SHP77 treated with DMSO at 0.1 percent for 48 hours (cell line): ENCODE results near the gene BAG2.

Experiments
- DNase-seq: peaks from one replicate; lab custom pipeline; 2025; lab: John Stamatoyannopoulos, UW

BAG2 gene

GRCh38 chr6:57174511-57174907 lies 2.4 kb downstream of the BAG2 start:
- DNase-seq, result no peak

- DNase-seq, result no peak
Measured at GRCh38 chr6:57177545-57178265, 5.6 kb downstream of the BAG2 start.

GRCh38 chr6:57180596-57180995 lies 8.5 kb downstream of the BAG2 start:
- DNase-seq, result no peak

GRCh38 chr6:57182017-57182432 lies 9.9 kb downstream of the BAG2 start:
- no peak for DNase-seq

- no peak for DNase-seq
Measured at GRCh38 chr6:57183336-57183735, 11.2 kb downstream of the BAG2 start.

GRCh38 chr6:57190140-57190539 lies 18.0 kb downstream of the BAG2 start:
- DNase-seq, result no peak

GRCh38 chr6:57193177-57193576 lies 21.1 kb downstream of the BAG2 start:
- DNase-seq, result no peak

GRCh38 chr6:57195457-57195856 lies 23.3 kb downstream of the BAG2 start:
- DNase-seq, result no peak

GRCh38 chr6:57198926-57199636 lies 27.0 kb downstream of the BAG2 start:
- DNase-seq, result no peak

GRCh38 chr6:57201718-57202117 lies 29.6 kb downstream of the BAG2 start:
- DNase-seq, result no peak

- DNase-seq, result no peak
Measured at GRCh38 chr6:57205550-57206328, 33.6 kb downstream of the BAG2 start.

- no peak for DNase-seq
Measured at GRCh38 chr6:57207141-57207540, 35.0 kb downstream of the BAG2 start.

- no peak for DNase-seq
Measured at GRCh38 chr6:57207872-57208271, 35.7 kb downstream of the BAG2 start.

GRCh38 chr6:57209030-57209429 lies 36.9 kb downstream of the BAG2 start:
- no peak for DNase-seq

GRCh38 chr6:57210060-57210459 lies 37.9 kb downstream of the BAG2 start:
- DNase-seq, result no peak

- no peak for DNase-seq
Measured at GRCh38 chr6:57215260-57215659, 43.1 kb downstream of the BAG2 start.

GRCh38 chr6:57216235-57217101 lies 44.3 kb downstream of the BAG2 start:
- no peak for DNase-seq

- DNase-seq, result no peak
Measured at GRCh38 chr6:57217270-57217669, 45.1 kb downstream of the BAG2 start.

GRCh38 chr6:57220083-57220703 lies 48.1 kb downstream of the BAG2 start:
- DNase-seq, result no peak

GRCh38 chr6:57221191-57221935 lies 49.2 kb downstream of the BAG2 start:
- peak; percentile 32 for DNase-seq
